ENCODE measurements around the gene CTAG1B.
"Not testable (repeated sequence)": the region's sequence is repeated elsewhere in the genome, so short reads cannot be mapped to it uniquely, and the experiment has no call there.

- TF ChIP-seq MAX (IDR thresholded peaks at IDR 0.05); POLR2A (IDR thresholded peaks at IDR 0.05; ENCODE audit: borderline replicate concordance, extremely low read depth, insufficient read depth, insufficient read length); CTCF (IDR thresholded peaks at IDR 0.05 in 2 of 3, conservative IDR thresholded peaks at IDR 0.05 in 1 of 3; ENCODE audit: borderline replicate concordance in 1 of 3, insufficient read depth in 1 of 3, low read depth in 2 of 3, low read length in 2 of 3); JUND (IDR thresholded peaks at IDR 0.05): not testable (repeated sequence)
Observed at GRCh38 chrX:154620767-154621414, 1.8 kb upstream of the CTAG1B start.
